Spleen (tissue), 7 donors: ENCODE measurements around the gene CRHBP.

ENCODE experiments used
- POLR2A ChIP-seq, 3 donors: fragments of 450-650 bp; IDR thresholded peaks; one replicate each; pipeline ENCODE4 v1.5.1; 2017; ENCODE audit warnings: antibody characterized with exemption in 3 of 3, mild to moderate bottlenecking in 1 of 3
- POLR2AphosphoS5 ChIP-seq, 3 donors: sonication (generic); formaldehyde crosslinking; IDR thresholded peaks; one replicate each; pipeline ENCODE4 v1.5.1; 2017; ENCODE audit warnings: antibody characterized with exemption in 3 of 3
- TF ChIP-seq, protein P1 (sequence below), 11 experiments: fragments of 200-600 bp in 7 of 11; fragments of 450-650 bp in 4 of 11; sonication (generic) in 4 of 11; IDR thresholded peaks in 8 of 11; conservative IDR thresholded peaks in 3 of 11; 1 replicate in 7 of 11; 2 replicates in 4 of 11; pipeline versions ENCODE4 v1.4.0 to v1.8.0; 2016 to 2021; ENCODE audit warnings: antibody characterized with exemption in 11 of 11, inconsistent platforms in 4 of 11, mild to moderate bottlenecking in 1 of 11
- donor health status: DM: no; HTN: no; CAD: no; lungs with moderate emphysema.
- donor health status: DM: no; HTN: no; CAD: no.
- donor health status: DM: no; HTN: no; CAD: no.

DNA sequence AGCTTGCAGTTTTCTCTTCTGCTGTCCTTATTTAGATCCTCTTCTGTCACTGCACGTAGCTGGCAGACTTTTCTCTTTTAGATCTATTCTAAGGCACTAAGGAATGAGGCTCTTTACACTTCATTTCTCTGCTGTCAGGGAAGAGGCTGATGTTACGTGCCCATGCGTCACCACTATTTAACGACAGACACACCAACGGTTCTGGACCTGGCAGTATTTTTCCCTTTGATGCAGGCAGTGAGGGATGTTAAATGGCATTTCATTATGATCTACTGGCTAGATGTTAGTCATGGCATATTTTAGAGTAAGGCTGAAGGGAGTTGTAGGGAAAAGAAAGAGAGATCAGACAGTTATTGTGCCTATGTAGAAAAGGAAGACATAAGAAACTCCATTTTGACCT, 8.2 kb upstream of the CRHBP start:
- TF ChIP-seq, protein P1, sequence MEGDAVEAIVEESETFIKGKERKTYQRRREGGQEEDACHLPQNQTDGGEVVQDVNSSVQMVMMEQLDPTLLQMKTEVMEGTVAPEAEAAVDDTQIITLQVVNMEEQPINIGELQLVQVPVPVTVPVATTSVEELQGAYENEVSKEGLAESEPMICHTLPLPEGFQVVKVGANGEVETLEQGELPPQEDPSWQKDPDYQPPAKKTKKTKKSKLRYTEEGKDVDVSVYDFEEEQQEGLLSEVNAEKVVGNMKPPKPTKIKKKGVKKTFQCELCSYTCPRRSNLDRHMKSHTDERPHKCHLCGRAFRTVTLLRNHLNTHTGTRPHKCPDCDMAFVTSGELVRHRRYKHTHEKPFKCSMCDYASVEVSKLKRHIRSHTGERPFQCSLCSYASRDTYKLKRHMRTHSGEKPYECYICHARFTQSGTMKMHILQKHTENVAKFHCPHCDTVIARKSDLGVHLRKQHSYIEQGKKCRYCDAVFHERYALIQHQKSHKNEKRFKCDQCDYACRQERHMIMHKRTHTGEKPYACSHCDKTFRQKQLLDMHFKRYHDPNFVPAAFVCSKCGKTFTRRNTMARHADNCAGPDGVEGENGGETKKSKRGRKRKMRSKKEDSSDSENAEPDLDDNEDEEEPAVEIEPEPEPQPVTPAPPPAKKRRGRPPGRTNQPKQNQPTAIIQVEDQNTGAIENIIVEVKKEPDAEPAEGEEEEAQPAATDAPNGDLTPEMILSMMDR (IDR thresholded peaks at IDR 0.05 in 8 of 11, conservative IDR thresholded peaks at IDR 0.05 in 3 of 11): no peak
- TF ChIP-seq POLR2A (IDR thresholded peaks at IDR 0.05): no peak
- TF ChIP-seq POLR2AphosphoS5 (IDR thresholded peaks at IDR 0.05): no peak
